CD8-positive, alpha-beta memory T cell (primary cell): ENCODE measurements around the gene CAPN15. TPM values are rescaled to one million over a fixed set of nuclear protein-coding genes. Genes with fewer than 3 reads are reported as not detected.
A peak's percentile ranks its signal among the peaks of the same experiment; 100 is the strongest.

ENCODE experiments used
- CTCF ChIA-PET: fragments of 350-600 bp; sonication (Branson Sonifier 250); formaldehyde crosslinking; loops from one replicate; lab custom pipeline; 2021; ENCODE audit warnings: antibody characterized with exemption; lab: Charles Lee
- POLR2A ChIA-PET: fragments of 350-600 bp; sonication (Branson Sonifier 250); formaldehyde crosslinking; loops from one replicate; lab custom pipeline; 2021; ENCODE audit warnings: antibody characterized with exemption; lab: Charles Lee
- DNase-seq, 5 donors: peaks; one replicate each; pipeline versions ENCODE4 v3.0.0 to v3.0.0-alpha.2; 2020 to 2022; ENCODE audit warnings: mixed read lengths in 1 of 5
- H3K27ac ChIP-seq: one replicate; pipeline ENCODE4 v1.7.0; 2013; ENCODE audit warnings: low read depth, mild to moderate bottlenecking, low read length, moderate library complexity
- H3K27me3 ChIP-seq: 2 replicates; pipeline ENCODE4 v1.7.0; 2013; ENCODE audit warnings: low read length, mild to moderate bottlenecking; ENCODE audit not compliant: insufficient read depth, poor library complexity, severe bottlenecking
- H3K36me3 ChIP-seq: 2 replicates; pipeline ENCODE4 v1.7.0; 2013; ENCODE audit warnings: mild to moderate bottlenecking, low read length, moderate library complexity; ENCODE audit not compliant: insufficient read depth
- H3K4me1 ChIP-seq: 2 replicates; pipeline ENCODE4 v1.7.0; 2013; ENCODE audit warnings: mild to moderate bottlenecking, low read length, moderate library complexity; ENCODE audit not compliant: insufficient read depth
- H3K4me3 ChIP-seq: 2 replicates; pipeline ENCODE4 v1.7.0; 2013; ENCODE audit warnings: mild to moderate bottlenecking, low read length
- H3K9me3 ChIP-seq: 2 replicates; pipeline ENCODE4 v1.7.0; 2013; ENCODE audit warnings: mild to moderate bottlenecking, low read length
- H3K27ac Mint-ChIP-seq, 8 donors: one replicate each; pipeline ENCODE4 v1.8.0; 2020 to 2021; ENCODE audit warnings: mixed read lengths in 8 of 8, mild to moderate bottlenecking in 6 of 8, inconsistent platforms in 3 of 8, moderate library complexity in 3 of 8
- H3K27me3 Mint-ChIP-seq, 2 donors: one replicate each; pipeline ENCODE4 v1.8.0; 2020 to 2021; ENCODE audit warnings: mixed read lengths in 2 of 2, mild to moderate bottlenecking in 1 of 2, moderate library complexity in 1 of 2
- H3K36me3 Mint-ChIP-seq, 3 donors: one replicate each; pipeline ENCODE4 v1.8.0; 2020 to 2021; ENCODE audit warnings: mixed read lengths in 3 of 3, inconsistent platforms in 1 of 3, mild to moderate bottlenecking in 1 of 3
- H3K4me1 Mint-ChIP-seq, 3 donors: one replicate each; pipeline ENCODE4 v1.8.0; 2020 to 2021; ENCODE audit warnings: mixed read lengths in 3 of 3, inconsistent platforms in 1 of 3, mild to moderate bottlenecking in 1 of 3
- H3K4me3 Mint-ChIP-seq, 7 donors: one replicate each; pipeline ENCODE4 v1.8.0; 2020 to 2021; ENCODE audit warnings: mixed read lengths in 7 of 7, mild to moderate bottlenecking in 6 of 7, moderate library complexity in 4 of 7, inconsistent platforms in 2 of 7
- H3K9me3 Mint-ChIP-seq, 5 donors: one replicate each; pipeline ENCODE4 v1.8.0; 2020 to 2022; ENCODE audit warnings: mixed read lengths in 5 of 5, mild to moderate bottlenecking in 3 of 5, moderate library complexity in 2 of 5, inconsistent platforms in 1 of 5
- polyA plus RNA-seq: library from polyadenylated mRNA; unstranded; fragments of 300-500 nt; fragmentation: Illumina TruSeq; gene quantifications from one replicate; pipeline ENCODE4 v1.2.3, GENCODE V29; 2021
- total RNA-seq, 2 experiments: library from RNA; stranded (reverse); gene quantifications; one replicate each; pipeline ENCODE4 v1.2.3, GENCODE V29; 2021

CAPN15 gene
- total and polyA plus RNA-seq, 3 experiments from 2014 or later = 15.5 to 98.6 (median 91.9) TPM

DNA sequence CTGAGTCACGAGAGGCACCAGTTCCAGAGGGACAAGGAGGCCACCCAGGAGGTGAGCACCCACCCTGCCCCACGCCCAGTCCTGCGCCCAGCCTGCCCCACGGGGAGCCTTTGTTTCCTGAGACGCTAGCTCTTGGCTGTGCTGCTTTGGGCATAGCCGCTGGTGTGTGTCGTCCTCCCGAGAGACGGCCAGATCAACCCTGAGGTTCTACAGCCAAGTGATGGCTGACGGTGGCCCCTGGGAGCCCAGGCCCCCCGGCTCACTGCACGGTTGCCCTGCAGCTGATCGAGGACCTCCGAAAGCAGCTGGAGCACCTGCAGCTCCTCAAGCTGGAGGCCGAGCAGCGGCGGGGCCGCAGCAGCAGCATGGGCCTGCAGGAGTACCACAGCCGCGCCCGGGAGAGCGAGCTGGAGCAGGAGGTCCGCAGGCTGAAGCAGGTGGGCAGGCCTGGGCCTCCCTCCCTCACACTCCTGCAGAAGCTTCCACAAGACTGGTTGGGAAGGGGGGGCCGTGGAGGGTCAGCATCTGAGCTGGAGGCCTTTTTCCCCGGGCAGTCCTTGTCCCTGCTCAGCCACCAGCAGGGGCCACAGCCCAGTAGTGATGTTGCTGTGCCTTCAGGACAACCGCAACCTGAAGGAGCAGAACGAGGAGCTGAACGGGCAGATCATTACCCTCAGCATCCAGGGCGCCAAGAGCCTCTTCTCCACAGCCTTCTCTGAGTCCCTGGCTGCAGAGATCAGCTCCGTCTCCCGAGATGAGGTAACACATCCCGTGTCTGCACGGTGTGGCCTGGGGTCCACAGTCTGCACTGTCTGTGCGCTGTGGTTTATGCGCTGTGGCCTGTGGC is 7.4 kb upstream of the CAPN15 start:
- CTCF ChIA-PET = no interaction called here

DNA sequence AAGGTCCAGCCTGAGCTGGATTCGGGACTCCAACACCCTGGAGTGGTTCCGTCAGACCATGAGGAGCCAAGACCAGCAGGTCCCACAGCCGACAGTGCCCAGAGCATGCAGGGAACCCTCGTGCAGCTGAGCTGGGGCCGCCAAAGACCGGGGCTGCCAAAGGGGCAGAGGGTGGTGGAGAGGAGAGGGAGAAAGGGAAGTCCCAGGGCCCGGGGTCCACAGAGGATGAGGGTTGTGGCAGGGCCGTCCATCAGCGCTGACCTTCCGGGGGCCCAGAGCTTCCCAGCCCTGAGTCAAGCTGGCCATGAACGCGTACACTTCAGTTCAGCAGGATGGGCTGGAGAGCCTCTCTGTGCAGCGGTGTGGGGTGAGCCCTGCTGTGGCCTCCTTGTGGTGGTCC is 6.7 kb upstream of the CAPN15 start:
- Mint-ChIP-seq H3K36me3 (peaks cover 0 to 12% (median 0%) of the 10 kb centered on the region in 3 donors), H3K4me1 (peaks cover 7 to 15% (median 7%) of the 10 kb centered on the region in 3 donors), H3K9me3 (no peaks in the 10 kb centered on the region), H3K27me3 (peaks cover 0 to 1% of the 10 kb centered on the region in 2 donors), H3K4me3 (no peak overlapping the region), H3K27ac (no peak overlapping the region)
- no peaks in the 10 kb centered on the region for H3K9me3 ChIP-seq
- ChIA-PET POLR2A (no interaction called here), CTCF (no interaction called here)
- H3K27me3 ChIP-seq = no peaks in the 10 kb centered on the region
- DNase-seq = no peak
- no peak overlapping the region for H3K27ac ChIP-seq
- no peaks in the 10 kb centered on the region for H3K36me3 ChIP-seq
- peaks cover 10% of the 10 kb centered on the region for H3K4me1 ChIP-seq
- no peak overlapping the region for H3K4me3 ChIP-seq

More for the DNA sequence above, 7.4 kb upstream of the CAPN15 start:
- Histone ChIP-seq H3K36me3 (no peaks in the 10 kb centered on the region), H3K27ac (no peak overlapping the region), H3K27me3 (no peaks in the 10 kb centered on the region), H3K4me1 (peaks cover 2% of the 10 kb centered on the region), H3K4me3 (no peak overlapping the region), H3K9me3 (no peaks in the 10 kb centered on the region)
- peaks cover 0 to 7% (median 2%) of the 10 kb centered on the region in 3 donors for H3K4me1 Mint-ChIP-seq
- no peak for DNase-seq
- POLR2A ChIA-PET = no interaction called here
- peaks cover 0 to 1% of the 10 kb centered on the region in 2 donors for H3K27me3 Mint-ChIP-seq
- peaks cover 0 to 14% (median 0%) of the 10 kb centered on the region in 3 donors for H3K36me3 Mint-ChIP-seq
- H3K4me3 Mint-ChIP-seq = no peak overlapping the region
- H3K9me3 Mint-ChIP-seq = no peaks in the 10 kb centered on the region
- H3K27ac Mint-ChIP-seq = no peak overlapping the region

DNA sequence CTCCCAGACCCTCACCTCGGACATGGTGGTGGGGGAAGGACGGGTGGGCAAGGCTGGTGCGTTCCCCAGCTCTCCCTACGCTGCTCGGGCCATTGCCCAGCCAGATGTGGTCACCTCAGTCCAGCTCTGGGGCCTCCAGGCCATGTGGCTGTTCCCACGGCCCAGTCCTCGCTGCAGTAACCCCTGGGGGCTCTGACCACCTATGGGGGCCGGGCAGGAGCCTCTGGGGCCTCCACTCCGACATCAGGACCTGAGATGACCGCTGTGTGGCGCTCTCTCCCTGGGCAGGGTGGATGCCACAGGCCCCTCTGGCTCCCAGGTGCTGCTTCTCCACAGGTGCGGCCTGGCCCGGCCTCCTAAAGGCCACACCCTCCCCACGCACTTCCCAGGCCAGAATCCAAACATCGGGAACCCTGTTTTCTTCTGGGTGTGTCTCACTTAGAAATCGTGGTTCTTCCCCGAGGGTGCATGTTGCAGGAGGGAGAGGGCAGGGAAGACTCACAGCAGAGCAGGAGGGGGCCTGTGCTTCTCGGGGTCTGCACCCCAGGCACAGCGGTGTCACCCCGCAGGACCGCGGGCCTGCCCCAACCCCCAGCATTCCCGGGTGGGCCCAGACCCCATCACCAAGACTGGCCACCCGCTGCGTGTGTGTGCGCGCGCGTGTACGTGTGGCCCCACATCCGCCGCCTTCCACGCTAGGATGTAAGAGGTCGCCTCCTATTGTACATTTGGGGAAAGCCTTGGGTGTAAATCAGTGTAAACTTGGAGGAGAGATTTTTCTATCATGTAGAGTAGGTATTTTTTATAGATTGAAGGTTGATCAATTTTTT is 5.9 kb upstream of the CAPN15 start:
- no peak overlapping the region for H3K27ac ChIP-seq
- no peak overlapping the region for H3K4me3 Mint-ChIP-seq
- H3K4me1 Mint-ChIP-seq = peaks cover 14 to 22% (median 15%) of the 10 kb centered on the region in 3 donors
- H3K9me3 ChIP-seq = no peaks in the 10 kb centered on the region
- H3K27ac Mint-ChIP-seq = no peak overlapping the region
- peaks cover 0 to 8% (median 0%) of the 10 kb centered on the region in 3 donors for H3K36me3 Mint-ChIP-seq
- H3K9me3 Mint-ChIP-seq = no peaks in the 10 kb centered on the region
- peaks cover 18% of the 10 kb centered on the region for H3K4me1 ChIP-seq
- peaks cover 0 to 1% of the 10 kb centered on the region in 2 donors for H3K27me3 Mint-ChIP-seq
- H3K4me3 ChIP-seq = no peak overlapping the region
- POLR2A ChIA-PET = no interaction called here
- CTCF ChIA-PET = no interaction called here
- no peaks in the 10 kb centered on the region for H3K36me3 ChIP-seq
- no peak for DNase-seq
- H3K27me3 ChIP-seq = no peaks in the 10 kb centered on the region

DNA sequence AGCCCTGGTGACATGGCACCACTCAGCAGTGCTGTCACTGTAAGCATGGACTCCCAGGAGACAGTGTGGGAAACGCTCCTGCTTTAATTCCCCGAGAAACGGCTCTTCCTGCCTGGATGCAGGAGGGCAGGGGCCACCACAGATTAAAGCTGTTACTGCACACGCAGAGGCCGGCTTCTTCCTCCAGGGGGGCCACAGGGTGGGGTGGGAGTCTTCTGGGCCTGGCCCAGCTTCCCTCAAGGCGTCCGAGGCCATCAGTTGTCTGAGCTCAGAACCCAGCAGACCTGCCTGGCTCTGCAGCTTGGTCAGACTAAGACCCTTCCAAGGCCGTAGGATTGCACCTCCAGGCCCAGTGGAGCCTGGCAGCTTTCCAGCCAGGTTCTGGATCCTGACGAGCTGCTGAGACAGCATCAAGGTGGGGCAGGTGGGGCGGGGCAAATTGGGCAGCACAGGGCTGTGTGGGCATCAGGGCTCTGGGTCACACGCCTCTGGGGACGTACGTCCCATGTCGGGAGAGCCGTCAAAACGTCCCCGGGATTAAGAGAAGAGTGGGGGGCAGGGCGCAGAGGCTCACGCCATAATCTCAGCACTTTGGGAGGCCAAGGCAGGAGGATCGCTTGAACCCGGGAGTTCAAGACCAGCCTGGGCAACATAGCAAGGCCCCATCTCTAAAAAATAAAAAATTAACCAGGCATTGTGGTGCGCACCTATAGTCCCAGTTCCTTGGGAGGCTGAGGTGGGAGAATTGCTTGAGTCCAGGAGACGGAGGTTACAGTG is 5.0 kb upstream of the CAPN15 start:
- Histone ChIP-seq H3K4me3 (no peak overlapping the region), H3K36me3 (no peaks in the 10 kb centered on the region), H3K4me1 (peaks cover 20% of the 10 kb centered on the region), H3K27ac (no peak overlapping the region), H3K9me3 (no peaks in the 10 kb centered on the region), H3K27me3 (no peaks in the 10 kb centered on the region)
- Mint-ChIP-seq H3K4me3 (peak overlapping the region in 2 of 7 donors; percentile 52 to 75), H3K36me3 (peaks cover 0 to 6% (median 0%) of the 10 kb centered on the region in 3 donors), H3K27me3 (peaks cover 0 to 1% of the 10 kb centered on the region in 2 donors), H3K9me3 (no peaks in the 10 kb centered on the region), H3K4me1 (peaks cover 16 to 24% (median 17%) of the 10 kb centered on the region in 3 donors), H3K27ac (peak overlapping the region in 1 of 8 donors; percentile 23)
- DNase-seq = no peak
- CTCF ChIA-PET = no interaction called here
- POLR2A ChIA-PET = no interaction called here

DNA sequence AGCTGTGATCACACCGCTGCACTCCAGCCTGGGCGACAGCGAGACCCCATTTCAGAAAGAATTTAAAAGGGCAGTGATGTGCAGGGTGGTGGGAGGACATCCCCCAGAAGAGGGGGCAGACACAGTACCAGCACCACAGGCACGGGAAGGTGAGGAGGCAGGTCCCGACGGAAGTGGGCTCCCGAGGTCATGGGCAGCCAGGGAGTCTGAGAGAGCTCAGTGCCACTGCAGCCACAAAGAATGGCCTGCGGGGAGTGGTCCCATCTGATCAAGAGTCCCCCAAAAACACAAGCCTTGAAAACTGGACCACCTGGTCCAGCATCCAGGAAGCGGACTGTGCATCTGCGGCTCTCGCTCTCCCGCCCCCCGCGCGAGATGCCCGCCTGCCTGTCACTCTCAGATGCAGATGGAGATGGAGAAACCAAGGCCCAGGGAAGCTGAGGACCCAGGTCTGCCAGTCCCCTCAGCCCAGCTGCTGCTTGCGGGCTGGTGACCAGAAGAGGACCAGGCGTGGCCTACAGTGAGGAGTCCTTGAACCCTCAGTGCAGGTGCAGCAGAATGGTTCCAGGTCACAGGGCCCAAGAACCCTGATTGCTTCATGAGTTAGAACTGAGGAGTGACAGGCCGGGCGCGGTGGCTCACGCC is 4.3 kb upstream of the CAPN15 start:
- CTCF ChIA-PET = no interaction called here
- H3K9me3 Mint-ChIP-seq = no peaks in the 10 kb centered on the region
- peaks cover 0 to 1% of the 10 kb centered on the region in 2 donors for H3K27me3 Mint-ChIP-seq
- no peaks in the 10 kb centered on the region for H3K36me3 ChIP-seq
- H3K36me3 Mint-ChIP-seq = peaks cover 0 to 6% (median 0%) of the 10 kb centered on the region in 3 donors
- no peak for DNase-seq
- H3K27me3 ChIP-seq = no peaks in the 10 kb centered on the region
- peaks cover 16 to 24% (median 17%) of the 10 kb centered on the region in 3 donors for H3K4me1 Mint-ChIP-seq
- H3K4me3 ChIP-seq = no peak overlapping the region
- peaks cover 20% of the 10 kb centered on the region for H3K4me1 ChIP-seq
- H3K27ac ChIP-seq = no peak overlapping the region
- peak overlapping the region in 3 of 7 donors; percentile 8 to 75 (median 52) for H3K4me3 Mint-ChIP-seq
- no peaks in the 10 kb centered on the region for H3K9me3 ChIP-seq
- no peak overlapping the region for H3K27ac Mint-ChIP-seq
- POLR2A ChIA-PET = no interaction called here

DNA sequence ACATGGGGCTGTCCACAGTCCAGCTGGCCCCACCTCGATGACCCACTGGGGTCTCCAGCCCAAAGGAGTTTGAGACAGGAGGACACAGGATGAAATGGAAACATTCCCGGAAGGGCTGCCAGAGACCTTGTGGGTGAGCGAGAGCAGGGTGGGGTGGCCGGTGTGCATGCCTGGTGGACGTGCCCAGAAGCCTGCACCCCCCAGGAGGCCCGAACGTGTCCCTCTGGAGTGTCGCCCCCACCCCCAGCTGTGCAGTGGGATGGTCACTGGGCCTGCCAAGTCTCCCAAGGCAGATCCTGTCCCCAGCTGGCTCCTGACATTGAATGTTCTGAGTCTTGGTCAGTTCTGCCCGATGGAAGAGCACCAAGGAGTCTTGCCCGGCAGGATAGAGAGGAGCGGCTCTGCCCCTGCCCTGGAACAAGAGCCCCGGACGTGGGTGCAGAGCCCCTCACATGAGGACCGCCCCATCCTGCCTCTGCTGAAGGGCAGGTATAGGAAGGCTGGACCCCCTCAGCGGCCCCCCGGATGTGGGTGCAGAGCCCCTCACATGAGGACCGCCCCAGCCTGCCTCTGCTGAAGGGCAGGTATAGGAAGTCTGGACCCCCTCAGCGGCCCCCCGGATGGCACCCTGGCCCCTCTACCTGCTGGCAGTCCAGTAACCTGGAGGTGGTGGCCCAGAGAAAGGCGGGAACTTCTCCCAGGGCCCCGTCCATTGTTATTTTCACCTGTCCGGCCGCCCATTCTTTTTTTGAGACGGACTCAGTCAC is 3.1 kb upstream of the CAPN15 start:
- peak overlapping the region in 1 of 7 donors; percentile 81 for H3K4me3 Mint-ChIP-seq
- Histone ChIP-seq H3K4me1 (peaks cover 27% of the 10 kb centered on the region), H3K4me3 (no peak overlapping the region), H3K9me3 (no peaks in the 10 kb centered on the region), H3K27ac (no peak overlapping the region), H3K36me3 (no peaks in the 10 kb centered on the region), H3K27me3 (no peaks in the 10 kb centered on the region)
- peak overlapping the region in 3 of 8 donors; percentile 65 to 92 (median 90) for H3K27ac Mint-ChIP-seq
- H3K36me3 Mint-ChIP-seq = peaks cover 0 to 8% (median 0%) of the 10 kb centered on the region in 3 donors
- H3K4me1 Mint-ChIP-seq = peaks cover 25 to 33% (median 25%) of the 10 kb centered on the region in 3 donors
- no peak for DNase-seq
- no peaks in the 10 kb centered on the region for H3K9me3 Mint-ChIP-seq
- ChIA-PET POLR2A (no interaction called here), CTCF (no interaction called here)
- H3K27me3 Mint-ChIP-seq = peaks cover 0 to 3% of the 10 kb centered on the region in 2 donors

DNA sequence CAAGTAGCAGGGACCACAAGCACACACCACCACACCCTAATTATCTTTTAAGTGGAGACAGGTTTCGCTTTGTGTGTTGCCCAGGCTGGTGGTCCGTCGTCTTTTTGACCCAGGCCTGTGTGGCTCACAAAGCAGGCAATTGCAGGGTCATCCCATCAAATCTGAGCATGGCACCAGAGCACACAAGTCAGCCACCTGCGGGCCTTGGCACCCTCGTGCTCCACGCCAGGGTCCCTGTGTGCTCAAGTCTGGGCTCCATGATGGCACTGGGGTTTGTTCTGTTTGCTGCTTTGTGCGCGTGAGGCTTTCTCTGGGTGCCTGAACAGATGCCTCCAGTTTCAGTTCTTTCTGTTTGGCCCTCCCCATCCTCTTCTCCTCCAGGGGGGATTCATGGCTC is 2.4 kb upstream of the CAPN15 start:
- Mint-ChIP-seq H3K4me3 (peak overlapping the region in 5 of 7 donors; percentile 43 to 86 (median 59)), H3K9me3 (no peaks in the 10 kb centered on the region), H3K4me1 (peaks cover 29 to 40% (median 30%) of the 10 kb centered on the region in 3 donors), H3K36me3 (peaks cover 0 to 7% (median 0%) of the 10 kb centered on the region in 3 donors), H3K27ac (peak overlapping the region; percentile 60 to 93 (median 88)), H3K27me3 (peaks cover 0 to 3% of the 10 kb centered on the region in 2 donors)
- H3K9me3 ChIP-seq = no peaks in the 10 kb centered on the region
- H3K36me3 ChIP-seq = no peaks in the 10 kb centered on the region
- ChIA-PET POLR2A (no interaction called here), CTCF (interaction anchor here (1.2 kb wide), 1 partner anchor 111 kb away, joined by 3 read pairs; the partner anchor contains the start of gene METTL26)
- H3K27me3 ChIP-seq = no peaks in the 10 kb centered on the region
- peaks cover 33% of the 10 kb centered on the region for H3K4me1 ChIP-seq
- peak overlapping the region; percentile 81 for H3K27ac ChIP-seq
- no peak overlapping the region for H3K4me3 ChIP-seq
- DNase-seq = no peak
